GM21717 (cell line): ENCODE results near the gene CTSS.
A peak's percentile ranks its signal among the peaks of the same experiment; 100 is the strongest.
"Not testable (repeated sequence)": the region's sequence is repeated elsewhere in the genome, so short reads cannot be mapped to it uniquely, and the experiment has no call there.

Experiments
- ATAC-seq: cut with Tn5 transposase; IDR thresholded peaks from one replicate; pipeline ENCODE4 v1.9.1; 2021; ENCODE audit warnings: mild to moderate bottlenecking, moderate library complexity; ENCODE audit not compliant: unreplicated experiment

The CTSS gene

GRCh38 chr1:150775931-150776505 lies 10.4 kb upstream of the CTSS start:
- ATAC-seq: not testable (repeated sequence)

DNA sequence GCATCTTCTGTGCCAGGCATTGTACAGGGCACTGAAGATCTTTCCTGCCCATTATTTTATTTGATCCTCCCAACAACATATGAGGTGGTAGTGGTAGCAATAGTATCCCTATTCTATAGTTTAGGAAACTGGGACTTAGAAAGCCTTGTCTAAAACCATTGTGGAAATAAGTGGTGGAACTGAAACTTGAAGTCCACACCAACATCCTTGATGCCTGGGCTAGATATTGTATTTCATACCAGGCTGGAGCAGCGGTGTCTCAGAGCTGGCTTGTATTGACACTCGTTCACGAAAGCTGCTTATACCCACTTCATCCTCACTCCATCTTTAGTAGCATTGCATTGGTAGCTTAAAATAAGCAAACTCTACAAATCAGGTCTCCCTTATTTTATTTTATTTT lies 9.7 kb upstream of the CTSS start:
- ATAC-seq: no peak

- ATAC-seq: no peak
These were observed 6.7 kb upstream of the CTSS start for GRCh38 chr1:150772326-150772725.

DNA sequence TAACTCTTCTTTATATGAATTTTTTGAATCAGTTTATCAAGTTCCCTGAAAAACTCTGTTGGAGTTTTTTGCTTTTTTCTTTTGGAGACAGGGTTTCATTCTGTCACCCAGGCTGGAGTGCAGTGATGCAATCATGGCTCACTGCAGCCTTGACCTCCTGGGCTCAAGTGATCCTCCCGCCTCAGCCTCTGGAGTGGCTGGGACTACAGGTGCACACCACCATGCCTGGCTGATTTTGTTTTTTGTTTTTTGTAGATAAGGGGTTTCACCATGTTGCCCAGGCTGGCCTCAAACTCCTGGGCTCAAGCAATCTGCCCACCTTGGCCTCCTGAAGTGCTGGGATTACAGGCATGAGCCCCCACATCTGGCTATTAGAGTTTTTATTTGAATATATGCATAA lies 2.1 kb upstream of the CTSS start:
- not testable (repeated sequence) for ATAC-seq

- peak; percentile 7 for ATAC-seq
These were observed 361 bp upstream of the CTSS start for GRCh38 chr1:150765977-150766301.

- no peak for ATAC-seq
These were observed 919 bp downstream of the CTSS start for GRCh38 chr1:150764617-150765101.

- no peak for ATAC-seq
These were observed 2.6 kb downstream of the CTSS start for GRCh38 chr1:150763018-150763417.

DNA sequence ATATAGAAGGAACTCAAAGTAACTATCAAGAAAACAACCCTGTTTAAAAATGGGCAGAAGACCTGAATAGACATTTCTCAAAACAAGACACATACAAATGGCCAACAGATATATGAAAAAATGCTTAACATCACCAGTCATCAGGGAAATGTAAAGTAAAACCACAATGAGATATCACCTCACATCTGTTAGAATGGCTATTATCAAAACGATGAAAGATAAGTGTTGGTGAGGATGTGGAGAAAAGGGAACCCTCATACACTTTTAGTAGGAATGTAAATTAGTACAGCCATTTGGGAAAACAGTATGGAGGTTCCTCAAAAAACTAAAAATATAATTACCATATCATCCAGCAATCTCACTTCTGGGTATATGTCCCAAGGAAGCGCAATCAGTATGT lies 3.0 kb downstream of the CTSS start:
- no peak for ATAC-seq

DNA sequence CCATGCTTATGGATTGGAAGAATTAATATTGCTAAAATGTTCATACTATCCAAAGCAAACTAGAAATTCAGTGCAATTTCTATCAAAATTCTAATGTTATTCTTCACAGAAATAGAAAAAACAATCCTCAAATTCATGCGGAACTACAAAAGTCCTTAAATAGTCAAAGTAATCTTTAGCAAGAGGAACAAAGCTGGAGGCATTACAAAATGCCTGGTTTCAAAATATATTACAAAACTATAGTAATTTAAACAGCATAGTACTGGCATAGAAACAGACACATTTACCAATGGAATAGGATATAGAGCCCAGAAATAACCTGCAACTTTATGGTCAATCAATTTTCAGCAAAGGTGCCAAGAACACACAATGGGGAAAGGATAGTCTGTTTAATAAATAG lies 3.8 kb downstream of the CTSS start:
- ATAC-seq: no peak

DNA sequence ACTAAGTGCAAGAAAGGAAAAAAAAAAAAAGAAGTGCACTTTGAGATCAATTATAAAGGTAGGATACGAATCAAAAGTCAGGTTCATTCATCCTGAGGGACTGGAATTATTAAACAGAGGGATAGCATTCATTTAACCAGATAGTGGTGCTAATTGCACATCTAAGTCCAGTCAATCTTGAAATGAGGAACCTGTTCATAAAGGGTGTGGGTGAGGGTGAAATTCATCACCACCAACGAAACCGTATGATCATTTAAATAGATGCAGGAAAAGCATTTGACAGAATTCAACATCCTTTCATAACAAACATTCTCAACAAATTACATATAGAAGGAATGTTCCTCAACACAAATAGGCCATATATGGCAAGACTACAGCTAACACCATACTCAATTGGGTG lies 5.6 kb downstream of the CTSS start:
- ATAC-seq: no peak

- ATAC-seq: no peak
These were observed 12.2 kb downstream of the CTSS start for GRCh38 chr1:150753416-150753815.

DNA sequence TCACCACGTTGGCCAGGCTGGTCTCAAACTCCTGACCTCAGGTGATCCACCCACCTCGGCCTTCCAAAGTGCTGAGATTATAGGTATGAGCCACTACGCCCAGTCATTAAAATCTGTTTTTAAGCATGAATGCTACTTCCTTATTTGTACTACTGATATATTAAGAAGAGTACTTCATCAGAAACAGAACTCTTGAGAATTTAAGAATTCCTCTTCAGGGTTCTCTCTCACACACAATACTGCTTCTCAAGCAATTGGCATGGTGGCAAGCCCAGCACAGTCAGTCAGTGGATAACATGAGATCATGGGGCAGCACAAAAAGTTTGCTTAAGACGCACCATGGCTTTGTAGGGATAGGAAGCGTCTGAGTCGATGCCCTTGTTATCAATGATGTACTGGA lies 14.1 kb downstream of the CTSS start:
- no peak for ATAC-seq

DNA sequence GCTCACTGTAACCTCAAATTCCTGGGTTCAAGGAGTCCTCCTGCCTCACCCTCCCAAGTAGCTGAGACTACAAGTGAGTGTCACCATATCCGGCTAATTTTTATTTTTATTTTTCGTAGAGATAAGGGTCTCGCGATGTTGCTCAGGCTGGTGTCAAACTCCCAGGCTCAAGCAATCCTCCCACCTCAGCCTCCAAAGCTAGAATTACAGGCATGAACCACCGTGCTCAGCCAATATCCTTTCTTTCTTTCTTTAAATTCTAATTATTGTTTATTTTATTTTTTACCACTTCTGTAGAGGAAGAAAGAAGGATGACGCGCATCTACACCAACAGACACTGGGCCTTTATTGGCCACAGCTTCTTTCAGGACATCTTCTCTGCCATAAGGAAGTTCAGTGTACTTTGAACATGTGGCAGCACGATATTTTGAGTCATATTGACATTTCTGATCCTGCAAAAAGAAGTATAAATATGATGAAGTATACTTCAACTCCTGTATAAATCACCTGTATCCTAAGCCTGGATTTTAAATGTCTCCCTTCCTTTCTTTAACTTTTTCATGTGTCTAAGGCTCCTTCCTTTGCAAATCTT lies 15.8 kb downstream of the CTSS start:
- no peak for ATAC-seq

GRCh38 chr1:150748878-150749719 lies 16.5 kb downstream of the CTSS start:
- ATAC-seq: no peak

- no peak for ATAC-seq
These were observed 35.4 kb downstream of the CTSS start for GRCh38 chr1:150730130-150730721.

DNA sequence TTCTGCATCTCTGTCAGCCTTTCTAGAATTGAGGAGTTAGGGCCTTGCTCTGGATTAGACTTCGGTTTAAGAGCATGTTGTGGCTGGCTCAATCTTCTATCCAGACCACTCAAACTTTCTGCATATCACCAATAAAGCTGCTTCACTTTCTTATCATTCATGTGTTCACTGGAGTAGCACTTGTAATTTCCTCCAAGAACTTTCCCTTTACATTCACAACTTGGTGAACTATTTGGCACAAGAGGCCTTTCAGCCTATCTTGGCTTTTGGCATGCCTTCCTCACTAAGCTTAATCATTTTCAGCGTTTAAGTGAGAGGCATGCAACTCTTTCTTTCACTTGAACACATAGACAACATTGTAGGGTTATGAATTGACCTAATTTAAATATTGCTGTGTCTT lies 41.2 kb downstream of the CTSS start:
- ATAC-seq: no peak

DNA sequence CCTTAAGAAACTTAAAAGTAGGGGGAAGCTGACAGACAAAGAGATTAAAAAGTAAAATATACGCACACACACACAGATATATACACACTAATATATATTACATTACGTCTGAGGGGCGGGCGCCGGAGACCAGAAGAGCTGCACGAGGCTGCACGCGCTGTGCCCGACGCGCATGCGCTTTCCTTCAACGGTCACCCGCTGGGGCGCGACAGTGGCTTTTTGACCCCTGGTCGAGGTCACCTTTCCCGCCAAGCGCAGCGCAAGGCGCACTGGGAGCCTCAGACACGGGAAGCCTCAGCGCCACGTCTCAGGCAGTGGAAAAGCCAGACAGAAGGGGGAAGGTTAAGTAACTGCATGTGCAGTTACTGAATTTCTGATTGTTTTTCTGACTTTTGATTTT lies 44.9 kb downstream of the CTSS start, which contains the start of gene HORMAD1:
Gene HORMAD1 (minus strand): TSS at position 193 of the 400 bp plus-strand sequence. CDS start 1,390 bp downstream, outside the sequence.
- no peak for ATAC-seq

DNA sequence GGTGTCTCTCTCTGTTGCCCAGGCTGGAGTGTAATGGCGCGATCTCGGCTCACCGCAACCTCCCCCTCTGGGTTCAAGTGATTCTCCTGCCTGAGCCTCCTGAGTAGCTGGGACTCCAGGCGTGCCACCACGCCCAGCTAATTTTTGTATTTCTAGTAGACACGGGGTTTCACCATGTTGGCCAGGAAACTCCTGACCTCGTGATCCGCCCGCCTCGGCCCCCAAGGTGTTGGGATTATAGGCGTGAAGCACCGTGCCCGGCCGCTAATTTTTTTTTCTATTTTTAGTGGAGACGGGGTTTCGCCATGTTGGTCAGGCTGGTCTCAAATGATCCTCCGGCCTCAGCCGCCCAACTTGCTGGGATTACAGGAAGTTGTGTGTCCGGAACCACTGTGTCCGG lies 45.5 kb downstream of the CTSS start:
- ATAC-seq: no peak

- ATAC-seq: no peak
These were observed 47.2 kb downstream of the CTSS start for GRCh38 chr1:150718225-150718891.

GRCh38 chr1:150709031-150709430 lies 56.5 kb downstream of the CTSS start:
- ATAC-seq: not testable (repeated sequence)

DNA sequence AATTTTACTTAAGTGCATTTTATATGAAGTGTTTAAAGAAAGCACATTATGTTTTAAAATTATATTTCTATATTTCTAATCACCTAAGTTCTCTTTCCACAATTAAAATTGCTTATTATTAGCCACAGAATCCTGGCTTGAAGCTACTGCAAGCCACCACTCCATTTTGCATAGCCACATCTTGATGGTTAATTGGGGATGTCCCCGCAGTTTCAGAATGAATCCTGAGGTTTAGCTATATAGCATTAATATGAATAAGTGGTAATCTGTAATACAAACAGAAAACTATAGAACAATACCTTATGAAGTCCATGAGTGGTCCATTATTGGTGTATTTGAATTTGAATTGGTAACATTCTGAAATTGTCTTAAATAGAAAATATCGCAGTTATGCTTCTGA lies 57.0 kb downstream of the CTSS start:
- ATAC-seq: no peak
